ENCODE data around the gene MAMDC2.

- TF ChIP-seq CTCF (IDR thresholded peaks at IDR 0.05), result no peak
- TF ChIP-seq POLR2A (IDR thresholded peaks at IDR 0.05), result no peak
- no peak for TF ChIP-seq EP300 (IDR thresholded peaks at IDR 0.05)
These were observed 10.2 kb downstream of the MAMDC2 start for GRCh38 chr9:70053864-70054263.

Measured in ovary (tissue), 3 donors.